HL-60 (cell line): ENCODE measurements around the gene DKKL1.

Source experiments
- CTCF ChIP-seq: IDR thresholded peaks from one replicate; pipeline ENCODE4 v1.5.1; 2011; ENCODE audit warnings: low read length, control low read depth, inconsistent platforms; ENCODE audit not compliant: insufficient read depth
- GABPA ChIP-seq: IDR thresholded peaks from 2 replicates; pipeline ENCODE4 v1.6.1; 2012; ENCODE audit warnings: low read depth
- POLR2AphosphoS5 ChIP-seq: IDR thresholded peaks from 2 replicates; pipeline ENCODE4 v1.6.1; 2012; ENCODE audit warnings: low read depth
- REST ChIP-seq: IDR thresholded peaks from 2 replicates; pipeline ENCODE4 v1.6.1; 2012; ENCODE audit warnings: low read depth; ENCODE audit not compliant: insufficient replicate concordance
- SPI1 ChIP-seq: IDR thresholded peaks from 2 replicates; pipeline ENCODE4 v1.6.1; 2012; ENCODE audit warnings: low read depth, mild to moderate bottlenecking, borderline replicate concordance

GRCh38 chr19:49327878-49328544, 35.7 kb upstream of the DKKL1 start:
- TF ChIP-seq REST: no peak
- TF ChIP-seq CTCF: peak; percentile 63
- no peak for TF ChIP-seq POLR2AphosphoS5
- TF ChIP-seq SPI1: no peak
- TF ChIP-seq GABPA: no peak
